OCI-LY7 (cell line): ENCODE measurements around the gene IPO4. TPM values are rescaled to one million over a fixed set of nuclear protein-coding genes. Genes with fewer than 3 reads are reported as not detected.

Experiments used
- BruUV-seq: library from RNA; stranded (reverse); fragments of 400-500 nt; replicated peaks from 2 replicates; lab custom pipeline; 2021; lab: Mats Ljungman, UMichigan
- CTCF ChIA-PET: fragments of 300-600 bp; sonication (Branson Sonifier 250); formaldehyde crosslinking; loops from one replicate; lab custom pipeline; 2022; ENCODE audit warnings: antibody characterized with exemption; ENCODE audit not compliant: unreplicated experiment; lab: Charles Lee
- POLR2A ChIA-PET: fragments of 300-600 bp; sonication (Branson Sonifier 250); formaldehyde crosslinking; loops from one replicate; lab custom pipeline; 2022; ENCODE audit warnings: antibody characterized with exemption; lab: Charles Lee
- DNase-seq: peaks from one replicate; pipeline ENCODE4 v3.0.0-alpha.2; 2015; ENCODE audit warnings: low spot score
- H2AFZ ChIP-seq: fragments of 200-600 bp; sonication (generic), shearing (Covaris generic); 2 replicates; pipeline ENCODE4 v1.6.1; 2014; ENCODE audit warnings: mild to moderate bottlenecking, antibody characterized with exemption, low read length, moderate library complexity
- H3K27ac ChIP-seq: fragments of 200-600 bp; sonication (generic); 2 replicates; pipeline ENCODE4 v1.5.1; 2014; ENCODE audit warnings: mixed run types, low read depth, mild to moderate bottlenecking, moderate library complexity, low read length, inconsistent platforms; ENCODE audit not compliant: poor library complexity, severe bottlenecking
- H3K36me3 ChIP-seq: fragments of 200-600 bp; sonication (generic); 2 replicates; pipeline ENCODE4 v1.6.1; 2014; ENCODE audit warnings: mild to moderate bottlenecking, antibody characterized with exemption, low read length, moderate library complexity, mixed read lengths; ENCODE audit not compliant: insufficient read depth
- H3K4me1 ChIP-seq: fragments of 200-600 bp; sonication (generic); 2 replicates; pipeline ENCODE4 v1.5.1; 2014; ENCODE audit warnings: mild to moderate bottlenecking, low read length; ENCODE audit not compliant: insufficient read depth, poor library complexity, severe bottlenecking
- H3K4me2 ChIP-seq: fragments of 200-600 bp; sonication (generic); 2 replicates; pipeline ENCODE4 v1.6.1; 2014; ENCODE audit warnings: mild to moderate bottlenecking, low read length
- H3K4me3 ChIP-seq: fragments of 200-600 bp; sonication (generic); 2 replicates; pipeline ENCODE4 v1.5.1; 2014; ENCODE audit warnings: mild to moderate bottlenecking, low read depth, low read length; ENCODE audit not compliant: poor library complexity, severe bottlenecking
- H3K79me2 ChIP-seq: fragments of 200-600 bp; sonication (generic); 2 replicates; pipeline ENCODE4 v1.6.1; 2016; ENCODE audit warnings: low read depth, mild to moderate bottlenecking, low read length, moderate library complexity, mixed read lengths; ENCODE audit not compliant: insufficient read depth
- H3K9me2 ChIP-seq: fragments of 200-600 bp; sonication (generic); 2 replicates; pipeline ENCODE4 v1.6.1; 2016; ENCODE audit warnings: mild to moderate bottlenecking, low read length, mixed read lengths; ENCODE audit not compliant: insufficient read depth
- H3K9me3 ChIP-seq: fragments of 200-600 bp; sonication (generic); 2 replicates; pipeline ENCODE4 v1.6.1; 2014; ENCODE audit warnings: mild to moderate bottlenecking, mixed run types, low read length, mixed read lengths
- H4K20me1 ChIP-seq: fragments of 200-600 bp; sonication (generic); 2 replicates; pipeline ENCODE4 v1.6.1; 2014; ENCODE audit warnings: mild to moderate bottlenecking, antibody characterized with exemption, low read length, moderate library complexity, mixed read lengths; ENCODE audit not compliant: insufficient read depth
- CTCF ChIP-seq: fragments of 200-600 bp; sonication (generic); conservative IDR thresholded peaks from 2 replicates; pipeline ENCODE4 v1.5.1; 2014; ENCODE audit warnings: mild to moderate bottlenecking, antibody characterized with exemption, low read length, moderate library complexity, mixed read lengths
- EZH2phosphoT487 ChIP-seq: fragments of 200-600 bp; sonication (generic); IDR thresholded peaks from 2 replicates; pipeline ENCODE4 v1.6.1; 2018; ENCODE audit warnings: low read depth, borderline replicate concordance, mild to moderate bottlenecking, mixed run types, antibody characterized with exemption, low read length, moderate library complexity, mixed read lengths
- intact Hi-C: fragments of 100-400 bp; cut with micrococcal nuclease; formaldehyde crosslinking; loops from one replicate; pipeline ENCODE4 v1.10.0; 2022; ENCODE audit not compliant: unreplicated experiment
- total RNA-seq, 2 experiments: library from RNA; depleted of rRNA in 1 of 2; stranded (reverse); fragments of >200 nt in 1 of 2; shearing (Covaris generic) in 1 of 2; gene quantifications; 2 replicates each; pipeline ENCODE4 v1.2.3, GENCODE V29; 2014 to 2022

The IPO4 gene
- total RNA-seq, 2 experiments from 2014 or later: 53.1 to 59.2 TPM

GRCh38 chr14:24232121-24232644, 43.6 kb upstream of the IPO4 start, which contains the start of gene NEDD8:
Gene NEDD8, minus strand, starts transcription at chr14:24232367. Its CDS starts 100 bp downstream, at chr14:24232267.
- no peaks in the 10 kb centered on the region for H3K9me3 ChIP-seq
- H3K4me2 ChIP-seq: peak within 1 kb of the TSS; percentile 87
- peak within 1 kb of the TSS; percentile 94 for H2AFZ ChIP-seq
- peaks cover 30% of the 10 kb centered on the region for H3K4me1 ChIP-seq
- no peaks in the 10 kb centered on the region for H4K20me1 ChIP-seq
- DNase-seq: peak; percentile 92
- H3K36me3 ChIP-seq: peaks cover 50% of the 10 kb centered on the region
- intact Hi-C loops: loop anchor here (1.0 kb wide), 1 partner anchor 19 kb away; the partner anchor contains the start of gene CHMP4A
- peak within 1 kb of the TSS; percentile 84 for H3K4me3 ChIP-seq
- ChIA-PET POLR2A (interaction anchor here (0.5 to 1.5 kb wide), 3 partner anchors 10 to 117 kb away, joined by 4 to 8 read pairs (median 4); partner anchors contain the start of gene TINF2), CTCF (interaction anchor here (0.7 kb wide), 1 partner anchor 61 kb away, joined by 3 read pairs; no protein-coding TSS in a partner anchor)
- H3K9me2 ChIP-seq: no peaks in the 10 kb centered on the region
- no peak for TF ChIP-seq CTCF
- TF ChIP-seq EZH2phosphoT487: no peak
- H3K27ac ChIP-seq: peak within 1 kb of the TSS; percentile 74
- H3K79me2 ChIP-seq: peaks cover 48% of the 10 kb centered on the region
- BruUV-seq: no TSS peak

GRCh38 chr14:24231263-24232120, 42.9 kb upstream of the IPO4 start:
- TSS peak; percentile 61 for BruUV-seq
- H3K4me1 ChIP-seq: peaks cover 30% of the 10 kb centered on the region
- POLR2A ChIA-PET: interaction anchor here (0.6 to 1.2 kb wide), 6 partner anchors 11 to 139 kb away, joined by 3 to 5 read pairs (median 4); partner anchors contain the start of genes IRF9 and TINF2

More at GRCh38 chr14:24231263-24232120, 42.9 kb upstream of the IPO4 start:
- H3K79me2 ChIP-seq: peaks cover 55% of the 10 kb centered on the region
- no peaks in the 10 kb centered on the region for H3K9me3 ChIP-seq
- no peak for TF ChIP-seq CTCF
- CTCF ChIA-PET: no interaction called here
- no peaks in the 10 kb centered on the region for H4K20me1 ChIP-seq
- peak overlapping the region; percentile 94 for H2AFZ ChIP-seq
- H3K4me3 ChIP-seq: peak overlapping the region; percentile 84
- DNase-seq: peak; percentile 43
- peak overlapping the region; percentile 87 for H3K4me2 ChIP-seq
- no peaks in the 10 kb centered on the region for H3K9me2 ChIP-seq
- intact Hi-C loops: loop anchor here (1.0 kb wide), 1 partner anchor 18 kb away; the partner anchor contains the start of gene CHMP4A
- peaks cover 50% of the 10 kb centered on the region for H3K36me3 ChIP-seq
- H3K27ac ChIP-seq: peak overlapping the region; percentile 74
